GM18498 (cell line): Measurements from ENCODE around the gene IMMT.

Source experiments
- ATAC-seq: cut with Tn5 transposase; IDR thresholded peaks from one replicate; pipeline ENCODE4 v1.9.1; 2021; ENCODE audit warnings: mild to moderate bottlenecking, moderate library complexity; ENCODE audit not compliant: unreplicated experiment

IMMT gene

GRCh38 chr2:86226636-86227520, 31.6 kb upstream of the IMMT start:
- no peak for ATAC-seq

- no peak for ATAC-seq
Measured at GRCh38 chr2:86226070-86226469, 30.8 kb upstream of the IMMT start.

DNA sequence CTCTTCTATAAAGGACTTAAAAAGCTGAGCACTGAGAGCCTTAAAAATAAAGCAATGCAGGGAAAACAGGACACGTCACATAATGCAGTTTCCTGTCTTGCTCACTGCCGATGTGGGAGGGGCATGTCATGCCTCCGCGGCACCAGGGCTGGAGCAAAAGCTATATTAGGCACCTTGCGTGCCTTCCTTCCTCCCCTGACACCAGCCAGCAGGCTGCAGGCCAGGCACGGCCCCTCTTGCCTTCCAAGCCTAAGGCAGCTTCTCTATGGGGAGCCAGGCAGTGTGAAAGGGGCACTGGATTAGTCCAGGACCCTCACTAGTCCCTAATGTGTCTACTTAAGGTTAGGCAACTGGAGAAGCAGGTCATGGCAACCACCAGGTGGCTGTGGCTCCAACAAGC, 30.3 kb upstream of the IMMT start:
- ATAC-seq, result peak; percentile 62

- no peak for ATAC-seq
Measured at GRCh38 chr2:86224645-86225355, 29.5 kb upstream of the IMMT start.

DNA sequence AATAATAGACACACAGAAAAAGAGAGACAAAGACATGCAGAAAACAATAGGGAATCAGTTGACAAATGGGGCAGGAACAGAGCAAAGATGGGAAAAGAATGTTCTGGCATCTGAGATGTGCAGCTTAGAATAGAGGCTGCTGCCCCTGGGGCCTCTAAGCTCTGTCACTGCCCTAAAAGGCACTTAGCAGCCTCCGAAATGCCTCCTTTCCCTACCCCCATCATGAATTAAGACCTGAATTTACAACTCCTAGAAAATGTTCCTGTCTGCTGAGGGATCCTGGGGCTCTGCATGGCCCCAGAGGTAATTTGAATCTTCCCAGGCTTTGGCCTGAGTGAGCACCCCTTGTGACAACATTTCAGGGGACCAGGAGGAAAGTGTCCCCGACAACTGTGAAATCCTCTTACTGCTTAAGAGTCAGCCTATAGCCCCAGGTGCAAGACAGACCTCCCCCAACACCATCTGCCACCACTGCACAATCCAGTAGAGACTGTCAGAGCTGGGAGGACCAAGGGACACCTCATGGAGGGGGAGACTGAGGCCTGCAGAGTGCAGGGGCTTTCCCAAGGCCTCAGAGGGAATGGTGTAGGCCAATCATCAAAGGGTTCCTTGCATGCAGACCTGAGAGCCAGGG, 28.8 kb upstream of the IMMT start:
- ATAC-seq, result no peak

- ATAC-seq, result no peak
Measured at GRCh38 chr2:86223140-86223926, 28.1 kb upstream of the IMMT start.

DNA sequence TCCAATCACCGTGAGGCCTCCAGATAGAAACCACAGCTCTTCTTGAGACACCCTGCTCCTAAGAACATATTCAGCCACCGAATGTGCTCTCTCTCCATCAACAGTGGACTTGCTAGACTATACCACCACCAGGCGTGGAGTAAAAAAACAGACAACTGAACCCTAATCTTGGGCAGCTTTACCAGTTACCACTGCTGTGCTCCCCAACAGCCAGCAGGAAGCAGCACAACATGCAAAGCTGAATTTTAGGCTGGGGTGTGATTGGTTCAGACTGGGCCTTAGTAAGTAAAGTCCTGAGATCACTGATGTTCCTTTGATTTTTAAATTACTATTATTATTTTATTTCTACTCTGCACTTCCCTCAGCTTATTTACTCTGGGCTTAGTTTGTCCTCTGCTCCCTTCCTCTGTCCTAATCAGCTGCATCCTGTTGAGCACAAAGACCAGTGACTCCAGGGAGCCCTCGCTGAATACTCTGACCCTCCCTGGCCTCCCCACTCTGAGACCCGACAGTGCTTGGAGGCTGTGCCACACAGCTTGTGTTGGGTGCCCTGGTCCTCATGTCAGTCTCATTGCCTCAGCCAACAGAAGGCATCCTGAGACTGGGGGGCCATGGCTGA, 25.9 kb upstream of the IMMT start:
- ATAC-seq, result peak; percentile 46

DNA sequence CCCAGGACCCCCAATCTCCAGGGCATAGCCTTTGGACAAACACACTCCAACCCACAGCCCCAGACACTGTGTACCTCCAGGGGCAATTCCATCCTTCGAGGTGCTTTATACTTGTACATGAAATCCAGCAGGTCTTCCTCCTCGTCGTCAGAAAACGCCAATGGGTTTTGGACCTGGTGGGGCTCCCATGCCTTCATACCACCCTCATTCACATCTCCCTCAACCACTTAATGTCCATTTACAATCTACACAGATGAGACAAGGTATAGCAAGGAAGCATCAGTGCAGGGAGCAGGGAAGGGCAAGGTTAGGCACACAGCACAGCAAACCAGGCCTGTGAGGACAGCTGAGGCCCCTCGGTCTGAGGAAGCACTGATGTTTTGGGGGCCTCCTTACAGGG, 24.6 kb upstream of the IMMT start:
- no peak for ATAC-seq

DNA sequence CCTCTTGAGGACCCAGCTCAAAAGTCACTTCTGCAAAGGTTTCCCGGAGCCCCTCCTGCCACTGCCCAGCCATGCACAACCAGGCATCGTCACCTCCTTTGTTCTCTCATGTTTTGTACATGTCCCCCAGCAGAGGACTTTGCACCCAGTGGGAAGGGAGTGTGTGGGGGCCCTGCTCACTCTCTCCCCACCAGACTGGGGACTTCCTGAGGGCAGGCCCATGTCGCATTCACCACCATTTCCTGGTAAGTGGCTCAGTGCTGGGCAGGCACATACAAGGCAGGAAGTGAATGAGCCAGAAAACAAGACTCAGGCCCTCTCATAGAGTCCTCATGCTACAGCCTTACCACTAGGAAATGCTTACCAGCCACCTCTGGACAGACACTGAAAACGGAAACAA, 22.9 kb upstream of the IMMT start:
- ATAC-seq, result no peak

GRCh38 chr2:86216575-86217555, 21.6 kb upstream of the IMMT start:
- ATAC-seq, result no peak

DNA sequence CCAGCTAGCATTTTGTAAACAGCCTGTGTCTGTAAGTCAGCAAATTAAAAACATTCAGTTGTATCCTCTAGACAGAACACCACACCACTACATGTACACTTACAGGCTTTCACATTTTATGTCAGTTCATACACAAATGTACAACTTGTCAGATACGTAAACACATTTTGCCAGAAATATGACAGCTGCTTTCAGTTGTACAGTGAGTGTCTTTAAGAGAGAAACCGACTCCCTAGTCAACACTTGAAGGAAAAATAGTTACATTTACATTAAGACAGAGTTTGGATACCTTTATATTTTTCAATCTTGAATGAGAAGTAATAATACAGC, 19.2 kb upstream of the IMMT start:
- ATAC-seq, result no peak

GRCh38 chr2:86213699-86214502, 18.6 kb upstream of the IMMT start:
- no peak for ATAC-seq

DNA sequence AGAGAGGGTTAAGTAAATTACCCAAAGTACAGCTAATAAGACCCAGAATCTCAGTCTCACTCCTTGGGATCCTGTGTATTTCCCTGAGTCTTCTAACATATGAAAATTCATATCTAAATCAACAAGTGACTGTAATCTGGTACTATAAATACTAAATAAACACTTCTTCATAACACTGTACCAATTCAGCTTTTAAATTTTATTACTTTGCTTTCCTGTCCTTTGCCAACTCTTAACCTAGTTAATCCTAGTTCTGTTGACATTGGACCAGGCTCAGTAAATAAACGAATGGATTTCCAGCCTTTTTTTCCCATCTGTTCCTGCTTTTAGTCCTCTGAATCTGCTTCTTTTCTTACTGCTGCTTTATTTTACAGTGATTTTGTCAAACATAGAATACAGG, 17.8 kb upstream of the IMMT start:
- ATAC-seq, result no peak

DNA sequence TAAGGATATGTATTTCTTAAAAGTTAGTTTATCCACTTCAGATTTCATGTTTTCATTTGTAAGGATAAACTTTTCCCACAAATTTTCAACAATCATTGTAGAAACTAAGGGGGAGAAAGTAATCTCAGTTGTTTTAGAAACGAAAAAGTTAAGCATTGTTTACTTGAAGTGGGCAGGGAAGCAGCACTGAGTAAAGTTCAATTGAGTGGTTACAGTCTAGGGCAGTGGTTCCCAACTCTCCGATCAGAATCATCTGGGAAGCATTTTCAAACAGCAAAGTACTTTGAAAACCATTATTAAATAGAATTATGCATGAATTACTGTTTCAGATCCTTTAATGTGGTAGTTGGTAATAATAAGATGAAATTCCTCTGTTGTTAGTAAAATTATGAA, 16.5 kb upstream of the IMMT start:
- no peak for ATAC-seq

GRCh38 chr2:86211033-86211795, 16.0 kb upstream of the IMMT start:
- ATAC-seq, result no peak

- no peak for ATAC-seq
Measured at GRCh38 chr2:86204458-86204857, 9.2 kb upstream of the IMMT start.

- ATAC-seq, result no peak
Measured at GRCh38 chr2:86203614-86204013, 8.4 kb upstream of the IMMT start.

GRCh38 chr2:86202702-86203101, 7.4 kb upstream of the IMMT start:
- ATAC-seq, result no peak
